Type B pancreatic cell (in vitro differentiated cells): ENCODE results near the gene C18orf63. TPM values are rescaled to one million over a fixed set of nuclear protein-coding genes. Genes with fewer than 3 reads are reported as not detected.
"Not testable (repeated sequence)": the region's sequence is repeated elsewhere in the genome, so short reads cannot be mapped to it uniquely, and the experiment has no call there.

Source experiments
- DNase-seq: peaks from one replicate; pipeline ENCODE4 v3.0.0; 2021; ENCODE audit warnings: mixed read lengths; ENCODE audit not compliant: unreplicated experiment; ENCODE audit errors: extremely low spot score
- H3K27ac Mint-ChIP-seq: 2 replicates; pipeline ENCODE4 v1.8.0; 2021; ENCODE audit warnings: mild to moderate bottlenecking, mixed read lengths
- H3K27me3 Mint-ChIP-seq: 2 replicates; pipeline ENCODE4 v1.8.0; 2021; ENCODE audit warnings: mixed read lengths
- H3K36me3 Mint-ChIP-seq: 2 replicates; pipeline ENCODE4 v1.8.0; 2021; ENCODE audit warnings: mixed read lengths
- H3K4me1 Mint-ChIP-seq: one replicate; pipeline ENCODE4 v1.8.0; 2021; ENCODE audit warnings: mixed read lengths; ENCODE audit not compliant: unreplicated experiment
- H3K4me3 Mint-ChIP-seq: 2 replicates; pipeline ENCODE4 v1.8.0; 2021; ENCODE audit warnings: mild to moderate bottlenecking, mixed read lengths
- H3K9me3 Mint-ChIP-seq: 2 replicates; pipeline ENCODE4 v1.8.0; 2021; ENCODE audit warnings: mixed read lengths
- total RNA-seq: library from RNA; stranded (reverse); gene quantifications from 2 replicates; pipeline ENCODE4 v1.2.1, GENCODE V29; 2021; ENCODE audit warnings: low replicate concordance
- TF ChIP-seq, protein P1 (sequence below): fragments of 200-600 bp; sonication (generic); conservative IDR thresholded peaks from 2 replicates; pipeline ENCODE4 v1.5.0; 2021; ENCODE audit warnings: antibody characterized with exemption, mild to moderate bottlenecking

The C18orf63 gene
- total RNA-seq, 1 donor from 2014 or later: not detected

DNA sequence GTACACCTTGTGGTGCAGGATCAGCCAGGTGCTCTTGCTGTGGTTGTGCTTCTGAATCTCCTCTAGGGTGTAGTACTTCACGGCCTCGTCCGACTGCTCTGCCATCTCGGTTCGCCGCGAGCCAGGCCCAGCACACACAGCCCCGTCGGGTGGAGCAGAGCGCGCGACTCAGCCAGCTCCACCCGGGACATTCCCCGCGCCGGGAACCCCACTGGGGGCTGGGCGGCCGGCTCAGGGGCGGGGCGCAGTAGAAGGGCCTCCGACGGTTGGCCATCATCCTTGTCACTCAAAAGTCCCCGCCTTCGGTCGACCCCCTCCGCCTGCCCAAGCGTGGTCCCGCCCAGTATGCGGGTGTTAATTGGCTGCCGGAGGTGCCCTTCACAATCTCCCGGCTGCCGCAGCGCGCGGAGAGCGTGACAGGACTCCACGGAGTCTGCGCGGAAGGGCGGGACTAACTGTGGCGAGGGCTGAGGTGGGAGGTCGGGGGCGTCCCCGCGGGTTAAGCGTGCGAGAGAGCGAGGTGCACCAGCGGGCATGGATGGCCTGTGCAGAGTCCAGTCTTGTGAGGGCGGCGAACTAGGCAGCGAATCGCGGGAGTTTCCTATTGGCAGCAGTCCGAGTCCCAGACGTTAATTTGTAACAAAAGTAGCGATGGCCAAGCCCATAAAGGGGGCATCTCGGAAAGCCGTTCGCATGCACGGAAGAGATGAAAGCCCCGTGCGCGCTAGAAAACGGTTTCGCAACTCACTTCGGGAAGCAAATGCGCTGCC, 23.7 kb upstream of the C18orf63 start, which contains the start of gene CYB5A:
Gene CYB5A, minus strand, starts transcription at position 193 of the 770 bp plus-strand sequence. Its CDS starts 88 bp downstream, at position 105.
- Mint-ChIP-seq H3K4me3 (no peak within 1 kb of the TSS), H3K27me3 (no peaks in the 10 kb centered on the region), H3K27ac (peak within 1 kb of the TSS; percentile 86)

DNA sequence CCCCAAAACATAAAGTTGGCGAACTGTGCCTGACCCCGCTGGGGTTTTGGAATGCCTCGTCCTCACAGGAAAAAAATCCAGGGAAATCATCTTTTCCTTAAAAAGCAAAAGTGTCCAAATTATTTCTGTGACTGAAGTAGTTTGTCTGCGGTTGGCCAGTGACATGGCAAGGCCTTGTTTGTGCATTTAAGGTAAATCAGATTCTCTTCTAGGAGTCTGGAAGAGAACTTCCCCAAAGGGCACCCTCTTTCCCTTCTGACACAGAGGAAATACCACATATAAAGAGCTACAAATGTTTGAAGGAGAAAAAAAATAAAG, 23.1 kb upstream of the C18orf63 start:
- TF ChIP-seq, protein P1, sequence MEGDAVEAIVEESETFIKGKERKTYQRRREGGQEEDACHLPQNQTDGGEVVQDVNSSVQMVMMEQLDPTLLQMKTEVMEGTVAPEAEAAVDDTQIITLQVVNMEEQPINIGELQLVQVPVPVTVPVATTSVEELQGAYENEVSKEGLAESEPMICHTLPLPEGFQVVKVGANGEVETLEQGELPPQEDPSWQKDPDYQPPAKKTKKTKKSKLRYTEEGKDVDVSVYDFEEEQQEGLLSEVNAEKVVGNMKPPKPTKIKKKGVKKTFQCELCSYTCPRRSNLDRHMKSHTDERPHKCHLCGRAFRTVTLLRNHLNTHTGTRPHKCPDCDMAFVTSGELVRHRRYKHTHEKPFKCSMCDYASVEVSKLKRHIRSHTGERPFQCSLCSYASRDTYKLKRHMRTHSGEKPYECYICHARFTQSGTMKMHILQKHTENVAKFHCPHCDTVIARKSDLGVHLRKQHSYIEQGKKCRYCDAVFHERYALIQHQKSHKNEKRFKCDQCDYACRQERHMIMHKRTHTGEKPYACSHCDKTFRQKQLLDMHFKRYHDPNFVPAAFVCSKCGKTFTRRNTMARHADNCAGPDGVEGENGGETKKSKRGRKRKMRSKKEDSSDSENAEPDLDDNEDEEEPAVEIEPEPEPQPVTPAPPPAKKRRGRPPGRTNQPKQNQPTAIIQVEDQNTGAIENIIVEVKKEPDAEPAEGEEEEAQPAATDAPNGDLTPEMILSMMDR: no peak
- DNase-seq: no peak
- Mint-ChIP-seq H3K9me3 (no peaks in the 10 kb centered on the region), H3K36me3 (no peaks in the 10 kb centered on the region), H3K27ac (peak overlapping the region; percentile 86), H3K4me1 (peaks cover 20% of the 10 kb centered on the region), H3K27me3 (no peaks in the 10 kb centered on the region), H3K4me3 (no peak overlapping the region)

More for the DNA sequence above, 23.7 kb upstream of the C18orf63 start, which contains the start of gene CYB5A:
- Mint-ChIP-seq H3K9me3 (no peaks in the 10 kb centered on the region), H3K36me3 (no peaks in the 10 kb centered on the region), H3K4me1 (peaks cover 20% of the 10 kb centered on the region)
- TF ChIP-seq, protein P1: peak; percentile 44
- DNase-seq: peak; percentile 99

DNA sequence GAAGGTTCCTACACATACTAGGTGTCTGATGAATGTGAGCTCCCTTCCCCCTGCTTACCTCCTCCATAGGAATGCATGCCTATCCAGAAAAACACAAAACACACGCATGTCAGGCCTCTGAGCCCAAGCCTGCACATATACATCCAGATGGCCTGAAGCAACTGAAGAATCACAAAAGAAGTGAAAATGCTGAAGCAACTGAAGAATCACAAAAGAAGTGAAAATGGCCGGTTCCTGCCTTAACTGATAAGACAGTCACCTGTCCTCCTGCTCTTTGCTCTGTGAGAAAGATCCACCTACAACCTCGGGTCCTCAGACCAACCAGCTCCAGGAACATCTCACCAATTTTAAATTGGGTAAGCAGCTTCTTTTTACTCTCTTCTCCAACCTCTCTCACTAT, 22.7 kb upstream of the C18orf63 start:
- H3K36me3 Mint-ChIP-seq, H3K9me3 Mint-ChIP-seq, H3K4me3 Mint-ChIP-seq, H3K27me3 Mint-ChIP-seq, H3K27ac Mint-ChIP-seq, DNase-seq: not testable (repeated sequence)
- H3K4me1 Mint-ChIP-seq: peaks cover 20% of the 10 kb centered on the region

DNA sequence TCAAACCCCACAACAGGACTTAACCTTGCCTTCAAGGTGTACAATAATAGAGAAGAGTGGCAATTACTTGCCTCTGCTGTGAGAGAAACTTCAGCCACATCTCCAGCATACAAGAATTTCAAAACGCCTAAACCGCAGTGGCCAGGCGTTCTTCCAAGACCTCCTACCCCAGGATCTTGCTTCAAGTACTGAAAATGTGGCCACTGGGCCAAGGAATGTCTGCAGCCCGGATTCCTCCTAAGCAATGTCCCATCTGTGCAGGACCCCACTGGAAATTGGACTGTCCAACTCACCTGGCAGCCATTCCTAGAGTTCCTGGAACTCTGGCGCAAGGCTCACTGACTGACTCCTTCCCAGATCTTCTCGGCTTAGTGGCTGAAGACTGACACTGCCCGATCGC, 21.1 kb upstream of the C18orf63 start:
- H3K36me3 Mint-ChIP-seq: no peaks in the 10 kb centered on the region
- no peak for DNase-seq
- peaks cover 7% of the 10 kb centered on the region for H3K9me3 Mint-ChIP-seq
- peaks cover 20% of the 10 kb centered on the region for H3K4me1 Mint-ChIP-seq
- H3K4me3 Mint-ChIP-seq: no peak overlapping the region
- no peak overlapping the region for H3K27ac Mint-ChIP-seq
- TF ChIP-seq, protein P1: no peak
- H3K27me3 Mint-ChIP-seq: no peaks in the 10 kb centered on the region

DNA sequence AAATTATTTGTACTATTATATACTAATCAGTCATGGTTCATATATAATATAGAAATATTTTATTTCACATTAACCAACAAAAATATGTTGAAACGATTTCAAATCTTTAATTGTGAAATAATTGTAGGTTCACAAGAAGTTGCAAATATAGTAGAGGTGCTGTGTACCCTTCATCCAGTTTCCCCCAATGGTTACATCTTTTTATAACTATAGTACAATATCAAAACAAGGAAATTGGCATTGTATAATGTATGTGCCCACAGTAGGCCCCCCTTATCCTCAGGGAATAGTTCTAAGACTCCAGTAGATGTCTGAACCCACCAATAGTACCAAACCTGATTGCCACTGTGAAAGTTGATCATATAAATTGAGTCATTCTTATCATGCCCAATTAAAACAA, 16.5 kb upstream of the C18orf63 start:
- no peak overlapping the region for H3K4me3 Mint-ChIP-seq
- H3K4me1 Mint-ChIP-seq: no peaks in the 10 kb centered on the region
- no peak overlapping the region for H3K27ac Mint-ChIP-seq
- no peaks in the 10 kb centered on the region for H3K36me3 Mint-ChIP-seq
- TF ChIP-seq, protein P1: no peak
- H3K27me3 Mint-ChIP-seq: peaks cover 4% of the 10 kb centered on the region
- peaks cover 7% of the 10 kb centered on the region for H3K9me3 Mint-ChIP-seq
- no peak for DNase-seq

DNA sequence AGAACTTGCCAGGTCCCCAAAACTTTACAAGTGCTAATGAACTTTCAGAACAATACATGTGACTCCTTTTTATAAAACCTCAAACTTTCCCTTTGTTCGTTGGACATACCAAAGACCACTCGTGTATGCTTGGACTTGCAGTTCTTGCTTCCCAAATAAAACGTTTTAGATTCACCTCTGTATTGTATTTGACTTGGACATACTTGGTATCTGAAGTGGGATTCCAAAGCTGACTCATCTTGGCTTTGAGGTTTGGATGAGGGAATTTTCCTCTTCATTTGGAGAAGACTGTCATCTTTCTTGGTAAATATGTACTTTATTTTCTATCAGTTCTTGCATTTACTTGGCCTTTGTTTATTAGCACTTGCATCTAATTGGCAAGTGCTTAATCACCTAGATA, 15.9 kb upstream of the C18orf63 start:
- TF ChIP-seq, protein P1: no peak
- Mint-ChIP-seq H3K36me3 (no peaks in the 10 kb centered on the region), H3K9me3 (peaks cover 7% of the 10 kb centered on the region), H3K27me3 (peaks cover 4% of the 10 kb centered on the region), H3K4me1 (no peaks in the 10 kb centered on the region), H3K4me3 (no peak overlapping the region), H3K27ac (no peak overlapping the region)
- no peak for DNase-seq
